SK-N-SH (cell line): ENCODE results near the gene PRR15. TPM values are rescaled to one million over a fixed set of nuclear protein-coding genes. Genes with fewer than 3 reads are reported as not detected.

ENCODE experiments used
- CTCF ChIA-PET: fragments of 300-600, 350-600 bp; formaldehyde crosslinking; extraction: SDS; loops from one replicate; lab custom pipeline; 2021; lab: Yijun Ruan, JAX
- POLR2A ChIA-PET: fragments of 350-600 bp; sonication (Branson Sonifier 250); formaldehyde crosslinking; extraction: SDS; loops from one replicate; lab custom pipeline; 2020; ENCODE audit warnings: antibody characterized with exemption, inconsistent platforms; lab: Yijun Ruan, JAX
- DNase-seq: peaks from one replicate; pipeline ENCODE4 v3.0.0; 2012
- H2AFZ ChIP-seq: fragments of 200-600 bp; sonication (generic); 2 replicates; pipeline ENCODE4 v1.8.1; 2016; ENCODE audit warnings: antibody characterized with exemption, mild to moderate bottlenecking, low read depth
- H3F3A ChIP-seq: fragments of 200-600 bp; sonication (generic); replicated peaks from 2 replicates; pipeline ENCODE3; 2016; ENCODE audit warnings: antibody characterized with exemption, mild to moderate bottlenecking; ENCODE audit not compliant: insufficient read depth
- H3K27ac ChIP-seq, 2 experiments: fragments of 200-500 bp in 1 of 2; fragments of 200-600 bp in 1 of 2; sonication (Bioruptor generic) in 1 of 2; sonication (generic), shearing (Covaris generic) in 1 of 2; 2 replicates each; pipeline versions ENCODE4 v1.5.1 to v1.6.1; 2014 to 2016; ENCODE audit warnings: low read depth in 2 of 2, inconsistent platforms in 1 of 2, low read length in 1 of 2, mild to moderate bottlenecking in 1 of 2, mixed read lengths in 1 of 2
- H3K27me3 ChIP-seq: fragments of 200-600 bp; sonication (generic), shearing (Covaris generic); 2 replicates; pipeline ENCODE4 v1.6.1; 2016; ENCODE audit warnings: mixed run types; ENCODE audit not compliant: insufficient read depth
- H3K36me3 ChIP-seq, 2 experiments: fragments of 200-500 bp in 1 of 2; fragments of 200-600 bp in 1 of 2; sonication (Bioruptor generic) in 1 of 2; sonication (generic) in 1 of 2; replicated peaks in 1 of 2; 2 replicates each; pipeline versions ENCODE3 to v1.5.1; 2014 to 2016; ENCODE audit warnings: low read length in 1 of 2, mild to moderate bottlenecking in 1 of 2; ENCODE audit not compliant: insufficient read depth in 2 of 2, control insufficient read depth in 1 of 2
- H3K4me1 ChIP-seq, 2 experiments: fragments of 200-500 bp in 1 of 2; fragments of 200-600 bp in 1 of 2; sonication (Bioruptor generic) in 1 of 2; sonication (generic), shearing (Covaris generic) in 1 of 2; 2 replicates each; pipeline versions ENCODE4 v1.5.1 to v1.6.1; 2014 to 2016; ENCODE audit warnings: low read depth in 1 of 2, low read length in 1 of 2, mixed run types in 1 of 2; ENCODE audit not compliant: insufficient read depth in 2 of 2, control insufficient read depth in 1 of 2
- H3K4me2 ChIP-seq: fragments of 200-600 bp; sonication (generic), shearing (Covaris generic); 2 replicates; pipeline ENCODE4 v1.6.1; 2017; ENCODE audit warnings: mixed run types
- H3K4me3 ChIP-seq, 2 experiments: fragments of 200-500 bp in 1 of 2; fragments of 200-600 bp in 1 of 2; sonication (Bioruptor generic) in 1 of 2; sonication (generic), shearing (Covaris generic) in 1 of 2; 2 replicates each; pipeline versions ENCODE4 v1.5.1 to v1.8.1; 2014 to 2016; ENCODE audit warnings: low read depth in 2 of 2, inconsistent platforms in 1 of 2, low read length in 1 of 2, mild to moderate bottlenecking in 1 of 2, mixed read lengths in 1 of 2, moderate library complexity in 1 of 2
- H3K79me2 ChIP-seq: fragments of 200-600 bp; sonication (generic); 2 replicates; pipeline ENCODE4 v1.8.1; 2017; ENCODE audit warnings: mild to moderate bottlenecking; ENCODE audit not compliant: insufficient read depth
- H3K9ac ChIP-seq: fragments of 200-600 bp; sonication (generic); 2 replicates; pipeline ENCODE4 v1.6.1; 2017; ENCODE audit warnings: mixed run types
- H3K9me2 ChIP-seq: fragments of 200-600 bp; sonication (generic); 2 replicates; pipeline ENCODE4 v1.6.1; 2017; ENCODE audit warnings: mixed run types
- H3K9me3 ChIP-seq: fragments of 200-600 bp; sonication (generic); 2 replicates; pipeline ENCODE4 v1.6.1; 2017; ENCODE audit warnings: mixed run types, mild to moderate bottlenecking, moderate library complexity
- H4K20me1 ChIP-seq: fragments of 200-600 bp; sonication (generic); 2 replicates; pipeline ENCODE4 v1.6.1; 2017; ENCODE audit warnings: mild to moderate bottlenecking, mixed run types; ENCODE audit not compliant: insufficient read depth
- ELF1 ChIP-seq: IDR thresholded peaks from 2 replicates; pipeline ENCODE4 v1.4.0; 2012
- EZH2phosphoT487 ChIP-seq: fragments of 200-600 bp; sonication (generic); IDR thresholded peaks from 2 replicates; pipeline ENCODE4 v1.6.1; 2017; ENCODE audit warnings: low read depth, mixed run types, mild to moderate bottlenecking, antibody characterized with exemption, moderate library complexity, borderline replicate concordance
- PBX3 ChIP-seq: IDR thresholded peaks from 2 replicates; pipeline ENCODE4; 2012
- RXRA ChIP-seq: IDR thresholded peaks from 2 replicates; pipeline ENCODE4 v1.4.0; 2012; ENCODE audit warnings: low read depth, mild to moderate bottlenecking, borderline replicate concordance
- WGBS: methylation state at CpG from one replicate; pipeline ENCODE4 v1.1.6; 2017; ENCODE audit warnings: low lambda C conversion rate; 5-methylcytosine and 5-hydroxymethylcytosine counted together
- polyA plus RNA-seq, 3 experiments: library from polyadenylated mRNA; depleted of rRNA; stranded (reverse); fragments of >200 nt; gene quantifications; 2 replicates each; pipeline ENCODE4 v1.2.3, GENCODE V29; 2012

The PRR15 gene
- polyA plus RNA-seq, 1 of the 3 experiments (the other 2 are of a cell fraction), result 0.49 TPM

GRCh38 chr7:29614229-29614628 lies 50.6 kb downstream of the PRR15 start:
- Histone ChIP-seq H3K9ac (no peak overlapping the region), H3K36me3 (no peaks in the 10 kb centered on the region), H3K9me2 (no peaks in the 10 kb centered on the region), H3K27ac (no peak overlapping the region), H2AFZ (no peak overlapping the region), H3K79me2 (no peaks in the 10 kb centered on the region), H4K20me1 (no peaks in the 10 kb centered on the region), H3K4me2 (no peak overlapping the region)
- no peak for TF ChIP-seq ELF1
- TF ChIP-seq PBX3, result no peak
- no peak for TF ChIP-seq RXRA
- no peak for TF ChIP-seq EZH2phosphoT487
- TF ChIP-seq, all 33 proteins: peak for 0
- peaks cover 8% of the 10 kb centered on the region for H3F3A ChIP-seq
- H3K4me1 ChIP-seq, result peaks cover 0 to 4% of the 10 kb centered on the region in 2 experiments; a peak in 2 of 4 replicates
- no peaks in the 10 kb centered on the region for H3K9me3 ChIP-seq
- H3K4me3 ChIP-seq, result no peak overlapping the region
- DNase-seq, result no peak
- H3K27me3 ChIP-seq, result no peaks in the 10 kb centered on the region
- WGBS, result 97% methylated on average over 2 of the region's 2 CpGs
- ChIA-PET CTCF (no interaction called here), POLR2A (no interaction called here)

Other genes starting within 250 kb of the PRR15 start
- 0.02 TPM in 2 replicates for gene WIPF3, start 242.7 kb downstream of the PRR15 start, polyA plus RNA-seq (2012; rRNA removed)